PC-3 (cell line): ENCODE data around the gene FAM89B. TPM values are rescaled to one million over a fixed set of nuclear protein-coding genes. Genes with fewer than 3 reads are reported as not detected.

ENCODE experiments used
- ATAC-seq: fragments of 200-7000 bp; cut with Tn5 transposase; 2 replicates; pipeline ENCODE4 v1.9.1; 2020; ENCODE audit warnings: mild to moderate bottlenecking, moderate library complexity
- BruUV-seq: library from RNA; stranded (reverse); fragments of 400-500 nt; replicated peaks from 2 replicates; lab custom pipeline; 2021; lab: Mats Ljungman, UMichigan
- CTCF ChIA-PET: fragments of 300-600 bp; sonication (Branson Sonifier 250); formaldehyde crosslinking; loops from one replicate; lab custom pipeline; 2022; ENCODE audit warnings: antibody characterized with exemption; lab: Charles Lee
- POLR2A ChIA-PET: fragments of 300-600 bp; sonication (Branson Sonifier 250); formaldehyde crosslinking; loops from one replicate; lab custom pipeline; 2022; ENCODE audit warnings: antibody characterized with exemption; ENCODE audit not compliant: unreplicated experiment; lab: Charles Lee
- DNase-seq: peaks from one replicate; pipeline ENCODE4 v3.0.0-alpha.2; 2015
- H2AFZ ChIP-seq: fragments of 300-600 bp; sonication (generic); 2 replicates; pipeline ENCODE4 v1.6.0; 2016; ENCODE audit warnings: antibody characterized with exemption, low read length
- H3F3A ChIP-seq: fragments of 300-600 bp; sonication (generic); one replicate; pipeline ENCODE4 v1.6.0; 2017; ENCODE audit warnings: antibody characterized with exemption, low read length, control low read depth, mild to moderate bottlenecking; ENCODE audit not compliant: unreplicated experiment
- H3K27ac ChIP-seq: fragments of 300-600 bp; sonication (generic); 2 replicates; pipeline ENCODE4 v1.5.1; 2016; ENCODE audit warnings: mild to moderate bottlenecking, low read length
- H3K27me3 ChIP-seq: fragments of 300-600 bp; sonication (generic); 2 replicates; pipeline ENCODE4 v1.6.1; 2016; ENCODE audit warnings: low read length, mixed read lengths
- H3K36me3 ChIP-seq: fragments of 300-600 bp; sonication (generic); 2 replicates; pipeline ENCODE4 v1.6.1; 2016; ENCODE audit warnings: low read depth, mixed run types, low read length, mixed read lengths
- H3K4me1 ChIP-seq: fragments of 300-600 bp; sonication (generic); 2 replicates; pipeline ENCODE4 v1.5.1; 2016; ENCODE audit warnings: low read length; ENCODE audit not compliant: insufficient read depth
- H3K4me2 ChIP-seq: fragments of 300-600 bp; sonication (generic); 2 replicates; pipeline ENCODE4 v1.6.0; 2016; ENCODE audit warnings: low read length
- H3K4me3 ChIP-seq: fragments of 300-600 bp; sonication (generic); 2 replicates; pipeline ENCODE4 v1.5.1; 2016; ENCODE audit warnings: mild to moderate bottlenecking, low read length, mixed read lengths
- H3K79me2 ChIP-seq: fragments of 300-600 bp; sonication (generic); 2 replicates; pipeline ENCODE4 v1.6.1; 2017; ENCODE audit warnings: low read length, mixed read lengths
- H3K9ac ChIP-seq: fragments of 300-600 bp; sonication (generic); 2 replicates; pipeline ENCODE4 v1.6.0; 2016; ENCODE audit warnings: mild to moderate bottlenecking, low read length
- H3K9me2 ChIP-seq: fragments of 300-600 bp; sonication (generic); replicated peaks from 2 replicates; pipeline ENCODE4 v1.6.1; 2016; ENCODE audit warnings: mixed run types, low read length, mixed read lengths
- H3K9me3 ChIP-seq: fragments of 300-600 bp; sonication (generic); 2 replicates; pipeline ENCODE4 v1.6.1; 2016; ENCODE audit warnings: low read length, mixed read lengths
- H4K20me1 ChIP-seq: fragments of 300-600 bp; sonication (generic); 2 replicates; pipeline ENCODE4 v1.6.1; 2016; ENCODE audit warnings: low read length, mixed read lengths
- EZH2 ChIP-seq: fragments of 300-600 bp; sonication (generic); IDR thresholded peaks from one replicate; pipeline ENCODE4 v1.6.1; 2017; ENCODE audit warnings: antibody characterized with exemption, mild to moderate bottlenecking, low read length; ENCODE audit not compliant: unreplicated experiment
- EZH2phosphoT487 ChIP-seq: fragments of 300-600 bp; sonication (generic); IDR thresholded peaks from 2 replicates; pipeline ENCODE4 v1.6.1; 2018; ENCODE audit warnings: mild to moderate bottlenecking, antibody characterized with exemption, low read length, borderline replicate concordance
- intact Hi-C: fragments of 100-400 bp; cut with micrococcal nuclease; formaldehyde crosslinking; loops from 2 replicates; pipeline ENCODE4 v1.9.0; 2023
- total RNA-seq: library from RNA; depleted of rRNA; stranded (reverse); fragments of >200 nt; gene quantifications from 2 replicates; pipeline ENCODE4 v1.2.3, GENCODE V29; 2014
- TF ChIP-seq, protein P1 (sequence below): fragments of 300-600 bp; sonication (generic); conservative IDR thresholded peaks from 2 replicates; pipeline ENCODE4 v1.5.1; 2017; ENCODE audit warnings: antibody characterized with exemption, low read depth, mild to moderate bottlenecking, low read length

FAM89B gene
- total RNA-seq, 1 experiment from 2014 or later, result 76.3 TPM

GRCh38 chr11:65553301-65554001, 18.9 kb upstream of the FAM89B start:
- H4K20me1 ChIP-seq, result no peaks in the 10 kb centered on the region
- ATAC-seq, result no peak

GRCh38 chr11:65554057-65554818, 18.1 kb upstream of the FAM89B start:
- H2AFZ ChIP-seq, result no peak overlapping the region
- no peak overlapping the region for H3K9ac ChIP-seq
- no peaks in the 10 kb centered on the region for H3K9me3 ChIP-seq
- DNase-seq (no peak), ATAC-seq (no peak)
- H3K9me2 ChIP-seq, result no peaks in the 10 kb centered on the region
- no peaks in the 10 kb centered on the region for H4K20me1 ChIP-seq
- POLR2A ChIA-PET, result no interaction called here
- no TSS peak for BruUV-seq
- H3K27me3 ChIP-seq, result no peaks in the 10 kb centered on the region
- H3K27ac ChIP-seq, result no peak overlapping the region
- CTCF ChIA-PET, result no interaction called here
- H3K4me1 ChIP-seq, result peaks cover 51% of the 10 kb centered on the region
- intact Hi-C loops, result loop anchor here (2.0 kb wide), 1 partner anchor 17 kb away; the partner anchor contains the start of gene ZNRD2
- TF ChIP-seq EZH2, result no peak
- no peak for TF ChIP-seq EZH2phosphoT487
- peak overlapping the region; percentile 93; the same call in 1 of the 2 replicates for H3K4me2 ChIP-seq
- H3K4me3 ChIP-seq, result no peak overlapping the region
- H3F3A ChIP-seq, result no peaks in the 10 kb centered on the region
- peaks cover 7% of the 10 kb centered on the region; the same call in 1 of the 2 replicates for H3K36me3 ChIP-seq
- peaks cover 27% of the 10 kb centered on the region for H3K79me2 ChIP-seq

More at GRCh38 chr11:65553301-65554001, 18.9 kb upstream of the FAM89B start:
- H3K9ac ChIP-seq, result no peak overlapping the region
- H3F3A ChIP-seq, result no peaks in the 10 kb centered on the region
- no peak overlapping the region for H2AFZ ChIP-seq
- TF ChIP-seq EZH2phosphoT487, result no peak
- no peak for TF ChIP-seq EZH2
- TF ChIP-seq, protein P1, sequence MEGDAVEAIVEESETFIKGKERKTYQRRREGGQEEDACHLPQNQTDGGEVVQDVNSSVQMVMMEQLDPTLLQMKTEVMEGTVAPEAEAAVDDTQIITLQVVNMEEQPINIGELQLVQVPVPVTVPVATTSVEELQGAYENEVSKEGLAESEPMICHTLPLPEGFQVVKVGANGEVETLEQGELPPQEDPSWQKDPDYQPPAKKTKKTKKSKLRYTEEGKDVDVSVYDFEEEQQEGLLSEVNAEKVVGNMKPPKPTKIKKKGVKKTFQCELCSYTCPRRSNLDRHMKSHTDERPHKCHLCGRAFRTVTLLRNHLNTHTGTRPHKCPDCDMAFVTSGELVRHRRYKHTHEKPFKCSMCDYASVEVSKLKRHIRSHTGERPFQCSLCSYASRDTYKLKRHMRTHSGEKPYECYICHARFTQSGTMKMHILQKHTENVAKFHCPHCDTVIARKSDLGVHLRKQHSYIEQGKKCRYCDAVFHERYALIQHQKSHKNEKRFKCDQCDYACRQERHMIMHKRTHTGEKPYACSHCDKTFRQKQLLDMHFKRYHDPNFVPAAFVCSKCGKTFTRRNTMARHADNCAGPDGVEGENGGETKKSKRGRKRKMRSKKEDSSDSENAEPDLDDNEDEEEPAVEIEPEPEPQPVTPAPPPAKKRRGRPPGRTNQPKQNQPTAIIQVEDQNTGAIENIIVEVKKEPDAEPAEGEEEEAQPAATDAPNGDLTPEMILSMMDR, result no peak
- no peaks in the 10 kb centered on the region for H3K9me3 ChIP-seq
- no peak overlapping the region for H3K27ac ChIP-seq
- H3K4me2 ChIP-seq, result no peak overlapping the region
- H3K9me2 ChIP-seq, result no peaks in the 10 kb centered on the region
- no peaks in the 10 kb centered on the region for H3K27me3 ChIP-seq
- ChIA-PET CTCF (no interaction called here), POLR2A (no interaction called here)
- H3K79me2 ChIP-seq, result peaks cover 27% of the 10 kb centered on the region
- no peak for DNase-seq
- no peak overlapping the region for H3K4me3 ChIP-seq
- peaks cover 43% of the 10 kb centered on the region for H3K4me1 ChIP-seq
- intact Hi-C loops, result loop anchor here (2.0 kb wide), 1 partner anchor 17 kb away; the partner anchor contains the start of gene ZNRD2
- H3K36me3 ChIP-seq, result peaks cover 11% of the 10 kb centered on the region; the same call in 1 of the 2 replicates
- no TSS peak for BruUV-seq

DNA sequence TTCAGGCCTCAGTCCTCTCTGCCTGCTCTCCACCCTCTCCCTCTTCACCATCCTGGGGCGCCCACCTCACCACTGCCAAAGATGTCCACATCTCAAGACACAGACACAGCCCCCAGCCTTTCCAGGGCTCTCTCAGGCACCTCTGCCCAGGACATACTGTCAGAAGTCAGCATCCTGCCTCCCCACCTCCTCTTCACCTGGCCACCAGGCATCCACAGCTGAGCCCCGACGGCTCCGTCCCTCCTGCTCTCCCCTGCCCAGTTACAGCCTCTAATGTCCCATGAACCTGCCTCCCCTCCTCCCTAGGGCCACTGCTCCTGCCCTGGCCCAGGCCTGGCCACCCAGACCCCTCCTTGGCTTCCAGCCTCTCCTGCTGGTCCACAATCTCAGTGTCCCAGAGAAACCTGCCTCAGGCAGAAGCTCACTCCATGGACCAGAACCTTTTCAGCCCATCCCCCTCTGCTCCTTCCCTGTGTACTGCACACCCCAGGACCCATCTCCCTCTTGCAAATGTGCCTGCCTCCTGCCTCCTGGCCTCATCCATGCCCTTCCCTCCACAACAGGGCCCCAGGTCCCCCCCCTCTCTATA, 17.4 kb upstream of the FAM89B start:
- no TSS peak for BruUV-seq
- Histone ChIP-seq H3K36me3 (peaks cover 4% of the 10 kb centered on the region; the same call in 1 of the 2 replicates), H4K20me1 (no peaks in the 10 kb centered on the region), H2AFZ (no peak overlapping the region), H3K79me2 (peaks cover 27% of the 10 kb centered on the region), H3K4me3 (peak overlapping the region; percentile 68), H3K9me2 (no peaks in the 10 kb centered on the region), H3K27me3 (no peaks in the 10 kb centered on the region), H3K4me2 (peak overlapping the region; percentile 93), H3K27ac (peak overlapping the region; percentile 80), H3K4me1 (peaks cover 58% of the 10 kb centered on the region), H3K9me3 (no peaks in the 10 kb centered on the region), H3K9ac (peak overlapping the region; percentile 31), H3F3A (peaks cover 6% of the 10 kb centered on the region)
- CTCF ChIA-PET, result interaction anchor here (0.7 kb wide), 1 partner anchor 19 kb away, joined by 3 read pairs; no protein-coding TSS in a partner anchor
- DNase-seq, result no peak
- TF ChIP-seq EZH2 (no peak), EZH2phosphoT487 (no peak)
- TF ChIP-seq, protein P1, result no peak
- ATAC-seq, result no peak
- intact Hi-C loops, result loop anchor here (2.0 kb wide), 1 partner anchor 16 kb away; the partner anchor contains the start of gene ZNRD2
- POLR2A ChIA-PET, result no interaction called here
